HUES6 (cell line): Measurements from ENCODE around the gene CBR1.

Experiments used
- H3K27ac ChIP-seq: 2 replicates; pipeline ENCODE4 v1.7.0; 2013; ENCODE audit warnings: low read depth, mild to moderate bottlenecking, low read length, inconsistent platforms
- H3K27me3 ChIP-seq: 2 replicates; pipeline ENCODE4 v1.6.1; 2013; ENCODE audit warnings: low read length; ENCODE audit not compliant: control insufficient read depth, insufficient read depth
- H3K36me3 ChIP-seq: 2 replicates; pipeline ENCODE4 v1.6.1; 2013; ENCODE audit warnings: low read length; ENCODE audit not compliant: control insufficient read depth, insufficient read depth
- H3K4me1 ChIP-seq: 2 replicates; pipeline ENCODE4 v1.6.1; 2013; ENCODE audit warnings: low read length; ENCODE audit not compliant: control insufficient read depth, insufficient read depth
- H3K4me3 ChIP-seq: 2 replicates; pipeline ENCODE4 v1.5.1; 2013; ENCODE audit warnings: low read depth, low read length
- H3K9ac ChIP-seq: one replicate; pipeline ENCODE4 v1.6.1; 2013; ENCODE audit warnings: mild to moderate bottlenecking, low read length
- H3K9me3 ChIP-seq: 2 replicates; pipeline ENCODE4 v1.6.1; 2013; ENCODE audit warnings: low read depth, low read length; ENCODE audit not compliant: control insufficient read depth, insufficient read depth

The CBR1 gene

GRCh38 chr21:36117286-36117741, 47.5 kb downstream of the CBR1 start:
- Histone ChIP-seq H3K27me3 (no peaks in the 10 kb centered on the region), H3K27ac (no peak overlapping the region), H3K36me3 (no peaks in the 10 kb centered on the region), H3K4me1 (peaks cover 6% of the 10 kb centered on the region; the same call in 1 of the 2 replicates), H3K4me3 (no peak overlapping the region), H3K9me3 (peaks cover 4% of the 10 kb centered on the region), H3K9ac (no peak overlapping the region)

GRCh38 chr21:36120304-36120888, 50.6 kb downstream of the CBR1 start:
- Histone ChIP-seq H3K9ac (no peak overlapping the region), H3K27me3 (no peaks in the 10 kb centered on the region), H3K9me3 (peaks cover 4% of the 10 kb centered on the region), H3K27ac (no peak overlapping the region), H3K36me3 (no peaks in the 10 kb centered on the region), H3K4me3 (no peak overlapping the region), H3K4me1 (no peaks in the 10 kb centered on the region)
